Neural cell (in vitro differentiated cells): ENCODE results near the gene TSGA10IP. TPM values are rescaled to one million over a fixed set of nuclear protein-coding genes. Genes with fewer than 3 reads are reported as not detected.

Experiments
- H2AFZ ChIP-seq: fragments of 200-600, 300-800 bp; sonication (generic), shearing (Covaris generic); 2 replicates; pipeline ENCODE4 v1.6.0; 2014; ENCODE audit warnings: low read depth, mild to moderate bottlenecking, antibody characterized with exemption, low read length, moderate library complexity
- H3F3A ChIP-seq: fragments of 200-600 bp; shearing (Covaris generic); 2 replicates; pipeline ENCODE4 v1.6.1; 2016; ENCODE audit warnings: mild to moderate bottlenecking, moderate library complexity, mixed read lengths, antibody characterized with exemption, low read length; ENCODE audit not compliant: insufficient read depth, poor library complexity, severe bottlenecking
- H3K27ac ChIP-seq: fragments of 200-600, 300-800 bp; sonication (generic), shearing (Covaris generic); 2 replicates; pipeline ENCODE4 v1.5.1; 2014; ENCODE audit warnings: mild to moderate bottlenecking, low read length, moderate library complexity
- H3K27me3 ChIP-seq: fragments of 300-800, 200-600 bp; sonication (generic), shearing (Covaris generic); 2 replicates; pipeline ENCODE4 v1.6.0; 2014; ENCODE audit warnings: mild to moderate bottlenecking, low read depth, low read length, moderate library complexity; ENCODE audit not compliant: insufficient read depth
- H3K36me3 ChIP-seq: fragments of 300-800, 200-600 bp; sonication (generic), shearing (Covaris generic); 2 replicates; pipeline ENCODE4 v1.5.1; 2014; ENCODE audit warnings: mild to moderate bottlenecking, antibody characterized with exemption, low read length, moderate library complexity; ENCODE audit not compliant: insufficient read depth
- H3K4me2 ChIP-seq: fragments of 300-800, 200-600 bp; sonication (generic), shearing (Covaris generic); 2 replicates; pipeline ENCODE4 v1.6.0; 2014; ENCODE audit warnings: mild to moderate bottlenecking, low read length
- H3K4me3 ChIP-seq: fragments of 300-800, 200-600 bp; sonication (generic), shearing (Covaris generic); 2 replicates; pipeline ENCODE4 v1.5.1; 2014; ENCODE audit warnings: mild to moderate bottlenecking, low read length, moderate library complexity
- H3K79me2 ChIP-seq: fragments of 200-600 bp; shearing (Covaris generic); replicated peaks from 2 replicates; pipeline ENCODE4 v1.6.0; 2014; ENCODE audit warnings: mild to moderate bottlenecking, low read length, moderate library complexity; ENCODE audit not compliant: insufficient read depth
- H3K9ac ChIP-seq: fragments of 300-800, 200-600 bp; sonication (generic), shearing (Covaris generic); 2 replicates; pipeline ENCODE4 v1.6.1; 2016; ENCODE audit warnings: mild to moderate bottlenecking, low read length, mixed read lengths
- H3K9me2 ChIP-seq: fragments of 200-600 bp; shearing (Covaris generic); 2 replicates; pipeline ENCODE4 v1.6.1; 2016; ENCODE audit warnings: mild to moderate bottlenecking, low read length, mixed read lengths; ENCODE audit not compliant: insufficient read depth
- H3K9me3 ChIP-seq: fragments of 200-600, 300-800 bp; sonication (generic), shearing (Covaris generic); 2 replicates; pipeline ENCODE4 v1.6.1; 2016; ENCODE audit warnings: mild to moderate bottlenecking, mixed run types, low read length, moderate library complexity, mixed read lengths
- H4K20me1 ChIP-seq: fragments of 200-600 bp; shearing (Covaris generic); 2 replicates; pipeline ENCODE4 v1.6.1; 2016; ENCODE audit warnings: mild to moderate bottlenecking, mixed run types; ENCODE audit not compliant: insufficient read depth
- CTCF ChIP-seq: fragments of 450-650 bp; IDR thresholded peaks from 2 replicates; pipeline ENCODE4 v1.5.1; 2014; ENCODE audit warnings: antibody characterized with exemption, mild to moderate bottlenecking, moderate library complexity; ENCODE audit not compliant: poor library complexity, severe bottlenecking
- EP300 ChIP-seq: fragments of 450-650 bp; conservative IDR thresholded peaks from 2 replicates; pipeline ENCODE4 v1.6.1; 2014; ENCODE audit warnings: antibody characterized with exemption, mild to moderate bottlenecking, moderate library complexity; ENCODE audit not compliant: poor library complexity, severe bottlenecking
- EZH2 ChIP-seq: fragments of 200-600, 300-800 bp; shearing (Covaris generic), sonication (generic); IDR thresholded peaks from 2 replicates; pipeline ENCODE4 v1.6.1; 2014; ENCODE audit warnings: antibody characterized with exemption, low read length, borderline replicate concordance, mild to moderate bottlenecking; ENCODE audit not compliant: insufficient read depth, poor library complexity, severe bottlenecking
- MXI1 ChIP-seq: fragments of 450-650 bp; conservative IDR thresholded peaks from 2 replicates; pipeline ENCODE4 v1.6.1; 2014; ENCODE audit warnings: antibody characterized with exemption, mild to moderate bottlenecking; ENCODE audit not compliant: poor library complexity, severe bottlenecking
- POLR2AphosphoS5 ChIP-seq: IDR thresholded peaks from 2 replicates; pipeline ENCODE4 v1.6.1; 2012
- RAD21 ChIP-seq: fragments of 450-650 bp; conservative IDR thresholded peaks from 2 replicates; pipeline ENCODE4 v1.6.1; 2014; ENCODE audit warnings: antibody characterized with exemption, mild to moderate bottlenecking, moderate library complexity
- REST ChIP-seq: IDR thresholded peaks from 2 replicates; pipeline ENCODE4 v1.6.1; 2012; ENCODE audit warnings: borderline replicate concordance
- SMC3 ChIP-seq: fragments of 450-650 bp; conservative IDR thresholded peaks from 2 replicates; pipeline ENCODE4 v1.6.1; 2014; ENCODE audit warnings: antibody characterized with exemption, mild to moderate bottlenecking, moderate library complexity; ENCODE audit not compliant: poor library complexity
- TAF1 ChIP-seq: IDR thresholded peaks from 2 replicates; pipeline ENCODE4 v1.6.1; 2012; ENCODE audit warnings: low read depth
- polyA plus RNA-seq: library from polyadenylated mRNA; depleted of rRNA; stranded (reverse); fragments of >200 nt; gene quantifications from 2 replicates; pipeline ENCODE4 v1.2.3, GENCODE V29; 2014

TSGA10IP gene
- polyA plus RNA-seq, 1 donor from 2014 or later, result 0.53 TPM

- Histone ChIP-seq H3K9me2 (no peaks in the 10 kb centered on the region), H3K4me3 (peak within 1 kb of the TSS; percentile 97), H3K9ac (peak within 1 kb of the TSS; percentile 92), H3K79me2 (peaks cover 20% of the 10 kb centered on the region), H2AFZ (peak within 1 kb of the TSS; percentile 65), H3K9me3 (no peaks in the 10 kb centered on the region), H3K27me3 (no peaks in the 10 kb centered on the region), H3F3A (no peaks in the 10 kb centered on the region), H3K4me2 (peak within 1 kb of the TSS; percentile 92), H3K36me3 (no peaks in the 10 kb centered on the region), H4K20me1 (no peaks in the 10 kb centered on the region), H3K27ac (peak within 1 kb of the TSS; percentile 74)
- no peak for TF ChIP-seq EZH2
- TF ChIP-seq TAF1, result no peak
- TF ChIP-seq SMC3, result peak; percentile 17
- peak; percentile 46 for TF ChIP-seq EP300
- TF ChIP-seq RAD21, result no peak
- TF ChIP-seq MXI1, result peak; percentile 81
- TF ChIP-seq REST, result no peak
- peak; percentile 69 for TF ChIP-seq POLR2AphosphoS5
- TF ChIP-seq CTCF, result peak; percentile 16
These were observed 26.1 kb upstream of the TSGA10IP start, which contains the start of gene DRAP1 for GRCh38 chr11:65919141-65919572. Gene DRAP1, plus strand, starts transcription at chr11:65919426. Its CDS starts 76 bp downstream, at chr11:65919502.

- Histone ChIP-seq H2AFZ (peak overlapping the region; percentile 56), H3K4me3 (peak overlapping the region; percentile 96), H3K27me3 (no peaks in the 10 kb centered on the region), H3K9me2 (no peaks in the 10 kb centered on the region), H3K9ac (peak overlapping the region; percentile 86), H3F3A (no peaks in the 10 kb centered on the region), H3K27ac (peak overlapping the region; percentile 71), H4K20me1 (no peaks in the 10 kb centered on the region), H3K79me2 (peaks cover 20% of the 10 kb centered on the region), H3K9me3 (no peaks in the 10 kb centered on the region), H3K36me3 (no peaks in the 10 kb centered on the region), H3K4me2 (peak overlapping the region; percentile 92)
- TF ChIP-seq RAD21, result no peak
- no peak for TF ChIP-seq EZH2
- TF ChIP-seq EP300, result no peak
- TF ChIP-seq MXI1, result no peak
- no peak for TF ChIP-seq TAF1
- no peak for TF ChIP-seq POLR2AphosphoS5
- no peak for TF ChIP-seq CTCF
- no peak for TF ChIP-seq SMC3
- TF ChIP-seq REST, result no peak
These were observed 25.5 kb upstream of the TSGA10IP start for GRCh38 chr11:65919573-65920371.
